ENCODE measurements around the gene MCF2L. TPM values are rescaled to one million over a fixed set of nuclear protein-coding genes. Genes with fewer than 3 reads are reported as not detected.

Gene MCF2L
- total RNA-seq, 2 donors from 2014 or later, result 48.0 to 49.9 TPM

DNA sequence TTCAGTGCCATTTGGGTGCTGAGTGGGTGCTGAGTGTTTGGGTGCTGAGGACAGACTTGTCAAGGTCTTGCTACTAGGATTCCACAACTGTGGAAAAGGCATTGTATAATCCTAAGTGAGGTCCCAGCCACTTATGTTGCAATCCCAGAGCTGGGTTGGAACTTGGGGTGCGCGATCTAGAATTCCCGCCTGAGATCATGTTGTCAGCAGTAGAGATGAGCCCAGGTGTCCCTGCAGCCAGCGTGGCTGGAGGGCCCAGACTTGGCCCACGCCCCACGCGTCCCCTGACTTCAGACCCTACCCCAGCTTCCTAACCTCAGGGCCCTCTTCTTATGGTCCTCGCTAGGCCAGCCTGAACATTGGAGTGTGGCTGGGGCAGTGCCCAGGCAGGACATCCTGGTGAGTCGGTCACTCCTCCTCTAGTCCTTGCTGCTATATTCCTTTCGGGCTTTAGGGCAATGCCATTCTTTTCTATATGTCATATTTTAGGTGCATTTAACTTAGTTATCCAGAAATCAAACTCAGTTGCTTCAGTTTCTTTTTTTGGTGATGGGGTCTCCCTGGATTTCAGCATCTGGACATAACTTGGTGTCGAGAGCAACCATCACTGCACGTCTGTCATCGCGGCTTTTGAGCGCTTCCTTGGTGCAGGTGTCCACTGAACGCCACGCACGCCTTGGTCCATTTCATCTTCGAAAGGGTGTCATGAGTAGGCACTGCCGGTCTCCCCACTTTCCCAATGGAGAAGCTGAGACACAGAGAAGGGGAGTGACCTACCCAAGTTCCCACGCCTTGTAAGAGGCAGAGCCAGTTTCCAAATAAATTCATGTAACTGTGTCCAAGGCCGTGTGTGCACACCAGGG, 90.2 kb downstream of the MCF2L start:
- 96 to 97% methylated on average over 17 to 22 of the region's 22 CpGs for WGBS, 2 experiments (ENCODE audit: insufficient coverage in 1 of 2, insufficient read length in 1 of 2)
- TF ChIP-seq, protein P1, sequence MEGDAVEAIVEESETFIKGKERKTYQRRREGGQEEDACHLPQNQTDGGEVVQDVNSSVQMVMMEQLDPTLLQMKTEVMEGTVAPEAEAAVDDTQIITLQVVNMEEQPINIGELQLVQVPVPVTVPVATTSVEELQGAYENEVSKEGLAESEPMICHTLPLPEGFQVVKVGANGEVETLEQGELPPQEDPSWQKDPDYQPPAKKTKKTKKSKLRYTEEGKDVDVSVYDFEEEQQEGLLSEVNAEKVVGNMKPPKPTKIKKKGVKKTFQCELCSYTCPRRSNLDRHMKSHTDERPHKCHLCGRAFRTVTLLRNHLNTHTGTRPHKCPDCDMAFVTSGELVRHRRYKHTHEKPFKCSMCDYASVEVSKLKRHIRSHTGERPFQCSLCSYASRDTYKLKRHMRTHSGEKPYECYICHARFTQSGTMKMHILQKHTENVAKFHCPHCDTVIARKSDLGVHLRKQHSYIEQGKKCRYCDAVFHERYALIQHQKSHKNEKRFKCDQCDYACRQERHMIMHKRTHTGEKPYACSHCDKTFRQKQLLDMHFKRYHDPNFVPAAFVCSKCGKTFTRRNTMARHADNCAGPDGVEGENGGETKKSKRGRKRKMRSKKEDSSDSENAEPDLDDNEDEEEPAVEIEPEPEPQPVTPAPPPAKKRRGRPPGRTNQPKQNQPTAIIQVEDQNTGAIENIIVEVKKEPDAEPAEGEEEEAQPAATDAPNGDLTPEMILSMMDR (conservative IDR thresholded peaks at IDR 0.05), result no peak
- no peaks in the 10 kb centered on the region for H3K4me1 Mint-ChIP-seq

DNA sequence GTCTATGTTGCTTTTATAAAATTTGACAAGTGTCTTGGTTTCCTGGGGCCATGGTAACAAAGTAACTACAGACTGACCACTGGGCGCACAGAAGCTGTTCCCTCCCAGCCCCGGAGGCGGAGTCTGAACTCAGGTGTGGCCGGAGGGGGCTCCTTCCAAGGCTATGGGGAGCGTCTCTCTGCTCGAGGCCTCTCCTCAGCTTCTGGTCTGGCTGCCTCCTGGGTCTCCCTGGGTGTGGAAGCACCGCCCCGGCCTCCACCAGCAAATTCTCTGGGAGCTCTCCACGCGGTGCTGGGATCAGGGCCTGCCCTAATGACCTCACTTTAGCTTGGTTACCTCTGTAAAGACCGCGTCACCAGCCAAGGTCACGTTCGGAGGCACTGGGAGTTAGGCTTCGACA, 90.9 kb downstream of the MCF2L start:
- 88 to 90% methylated on average over 12 to 15 of the region's 15 CpGs for WGBS, 2 experiments (ENCODE audit: insufficient coverage in 1 of 2, insufficient read length in 1 of 2)
- Histone ChIP-seq H3K4me1 (ENCODE audit: control insufficient read depth, insufficient read depth, low read length) (no peaks in the 10 kb centered on the region), H3K27me3 (ENCODE audit: control insufficient read depth, insufficient read depth, low read length, poor library complexity, severe bottlenecking) (no peaks in the 10 kb centered on the region), H3K4me3 (ENCODE audit: low read length) (no peak overlapping the region), H3K9me3 (ENCODE audit: control insufficient read depth, low read length) (peaks cover 22% of the 10 kb centered on the region), H3K36me3 (ENCODE audit: control insufficient read depth, insufficient read depth, low read length) (no peaks in the 10 kb centered on the region), H3K27ac (ENCODE audit: low read depth, low read length) (no peak overlapping the region), H3K9ac (ENCODE audit: extremely low read depth, low read length, poor library complexity, severe bottlenecking) (no peak overlapping the region)
- H3K27ac Mint-ChIP-seq, result no peak overlapping the region
- no peak overlapping the region for H3K4me3 Mint-ChIP-seq
- peaks cover 4% of the 10 kb centered on the region for H3K36me3 Mint-ChIP-seq (ENCODE audit: low read depth)
- no peaks in the 10 kb centered on the region for H3K27me3 Mint-ChIP-seq (ENCODE audit: insufficient read depth)
- peaks cover 2% of the 10 kb centered on the region for H3K9me3 Mint-ChIP-seq
- TF ChIP-seq, protein P1 (conservative IDR thresholded peaks at IDR 0.05), result no peak
- no peak for DNase-seq
- H3K4me1 Mint-ChIP-seq, result no peaks in the 10 kb centered on the region

More for the DNA sequence above, 90.2 kb downstream of the MCF2L start:
- no peaks in the 10 kb centered on the region for H3K27me3 Mint-ChIP-seq (ENCODE audit: insufficient read depth)
- no peak overlapping the region for H3K9ac ChIP-seq (ENCODE audit: extremely low read depth, low read length, poor library complexity, severe bottlenecking)
- H3K27me3 ChIP-seq (ENCODE audit: control insufficient read depth, insufficient read depth, low read length, poor library complexity, severe bottlenecking), result no peaks in the 10 kb centered on the region
- H3K27ac Mint-ChIP-seq, result no peak overlapping the region
- H3K27ac ChIP-seq (ENCODE audit: low read depth, low read length), result no peak overlapping the region
- H3K36me3 ChIP-seq (ENCODE audit: control insufficient read depth, insufficient read depth, low read length), result no peaks in the 10 kb centered on the region
- H3K36me3 Mint-ChIP-seq (ENCODE audit: low read depth), result peaks cover 1% of the 10 kb centered on the region
- no peak overlapping the region for H3K4me3 Mint-ChIP-seq
- H3K9me3 Mint-ChIP-seq, result peaks cover 2% of the 10 kb centered on the region
- H3K9me3 ChIP-seq (ENCODE audit: control insufficient read depth, low read length), result peaks cover 22% of the 10 kb centered on the region
- no peak for DNase-seq
- H3K4me1 ChIP-seq (ENCODE audit: control insufficient read depth, insufficient read depth, low read length), result no peaks in the 10 kb centered on the region
- H3K4me3 ChIP-seq (ENCODE audit: low read length), result no peak overlapping the region

GRCh38 chr13:113060557-113061270, 91.7 kb downstream of the MCF2L start:
- WGBS, 2 experiments (ENCODE audit: insufficient coverage in 1 of 2, insufficient read length in 1 of 2), result 94 to 98% methylated on average over 22 to 32 of the region's 34 CpGs
- TF ChIP-seq, protein P1 (conservative IDR thresholded peaks at IDR 0.05), result no peak
- no peaks in the 10 kb centered on the region for H3K27me3 ChIP-seq (ENCODE audit: control insufficient read depth, insufficient read depth, low read length, poor library complexity, severe bottlenecking)
- no peak overlapping the region for H3K27ac Mint-ChIP-seq
- DNase-seq, result no peak
- H3K4me3 ChIP-seq (ENCODE audit: low read length), result no peak overlapping the region
- H3K4me1 Mint-ChIP-seq, result no peaks in the 10 kb centered on the region
- H3K9me3 Mint-ChIP-seq, result peaks cover 2% of the 10 kb centered on the region
- H3K4me3 Mint-ChIP-seq, result no peak overlapping the region
- H3K9me3 ChIP-seq (ENCODE audit: control insufficient read depth, low read length), result peaks cover 22% of the 10 kb centered on the region
- H3K27me3 Mint-ChIP-seq (ENCODE audit: insufficient read depth), result no peaks in the 10 kb centered on the region
- H3K27ac ChIP-seq (ENCODE audit: low read depth, low read length), result no peak overlapping the region
- H3K36me3 Mint-ChIP-seq (ENCODE audit: low read depth), result peaks cover 6% of the 10 kb centered on the region
- no peaks in the 10 kb centered on the region for H3K4me1 ChIP-seq (ENCODE audit: control insufficient read depth, insufficient read depth, low read length)
- no peak overlapping the region for H3K9ac ChIP-seq (ENCODE audit: extremely low read depth, low read length, poor library complexity, severe bottlenecking)
- H3K36me3 ChIP-seq (ENCODE audit: control insufficient read depth, insufficient read depth, low read length), result no peaks in the 10 kb centered on the region
